ENCODE measurements around the gene PDK4. TPM values are rescaled to one million over a fixed set of nuclear protein-coding genes. Genes with fewer than 3 reads are reported as not detected.

The PDK4 gene
- total and polyA plus RNA-seq, 2 of the 13 experiments (the other 11 are each of a cell fraction or from before 2014, with no cell fraction given) = 0.04 TPM; not detected in 1

GRCh38 chr7:95642173-95642572, 45.9 kb upstream of the PDK4 start:
- no peak for TF ChIP-seq ZNF296 (CRISPR knock-in tag; conservative IDR thresholded peaks at IDR 0.05)
- no peak for TF ChIP-seq ZNF501 (CRISPR knock-in tag; IDR thresholded peaks at IDR 0.05)
- TF ChIP-seq ZNF513 (CRISPR knock-in tag; conservative IDR thresholded peaks at IDR 0.05) = no peak
- TF ChIP-seq DRAP1 (CRISPR knock-in tag; IDR thresholded peaks at IDR 0.05) = no peak
- no peak for TF ChIP-seq RBM39 (IDR thresholded peaks at IDR 0.05; ENCODE audit: low read depth, low read length, poor library complexity, severe bottlenecking)
- no peak for TF ChIP-seq CENPBD1 (CRISPR knock-in tag; IDR thresholded peaks at IDR 0.05; ENCODE audit: borderline replicate concordance, low read depth)
- no peak for TF ChIP-seq RFXAP (CRISPR knock-in tag; IDR thresholded peaks at IDR 0.05; ENCODE audit: borderline replicate concordance)
- TF ChIP-seq ZNF639 (CRISPR knock-in tag; conservative IDR thresholded peaks at IDR 0.05) = no peak
- no peak for TF ChIP-seq PCBP1 (IDR thresholded peaks at IDR 0.05; ENCODE audit: borderline replicate concordance, low read depth, low read length)
- no peak for TF ChIP-seq PITX1 (CRISPR knock-in tag; IDR thresholded peaks at IDR 0.05)
- TF ChIP-seq ZNF557 (CRISPR knock-in tag; IDR thresholded peaks at IDR 0.05) = no peak
- TF ChIP-seq MAFK (conservative IDR thresholded peaks at IDR 0.05 in 1 of 2, IDR thresholded peaks at IDR 0.05 in 1 of 2; ENCODE audit: low read length in 2 of 2) = no peak
- TF ChIP-seq ZNF652 (CRISPR knock-in tag; IDR thresholded peaks at IDR 0.05; ENCODE audit: borderline replicate concordance, low read depth) = no peak
- no peak for TF ChIP-seq MTERF4 (CRISPR knock-in tag; IDR thresholded peaks at IDR 0.05)
- no peak for TF ChIP-seq ZNF674 (CRISPR knock-in tag; IDR thresholded peaks at IDR 0.05; ENCODE audit: low read depth)
- TF ChIP-seq SMC3 (IDR thresholded peaks at IDR 0.05; ENCODE audit: low read length) = no peak
- TF ChIP-seq ZNF12 (CRISPR knock-in tag; IDR thresholded peaks at IDR 0.05) = no peak
- TF ChIP-seq CEBPZ (IDR thresholded peaks at IDR 0.05; ENCODE audit: low read length) = no peak
- Histone ChIP-seq H3K9ac (ENCODE audit: insufficient read depth, low read depth, low read length) (no peak overlapping the region), H3K4me1 (ENCODE audit: insufficient read depth, low read length) (no peaks in the 10 kb centered on the region), H3K27me3 (ENCODE audit: control insufficient read depth in 1 of 2, insufficient read depth in 2 of 2, low read length in 2 of 2) (peaks cover 0 to 4% of the 10 kb centered on the region in 2 experiments; a peak in 1 of 5 replicates), H2AFZ (ENCODE audit: low read length) (no peak overlapping the region), H3K9me3 (ENCODE audit: low read length) (no peaks in the 10 kb centered on the region), H3K36me3 (replicated peaks in 1 of 2; ENCODE audit: control insufficient read depth in 1 of 2, insufficient read depth in 2 of 2, low read length in 2 of 2) (no peaks in the 10 kb centered on the region), H3K4me3 (replicated peaks in 1 of 3; ENCODE audit: insufficient read depth in 1 of 3, low read depth in 2 of 3, low read length in 3 of 3) (no peak overlapping the region), H3K79me2 (ENCODE audit: insufficient read depth, low read length) (no peaks in the 10 kb centered on the region), H3K27ac (ENCODE audit: extremely low read length, insufficient read depth, low read length) (no peak overlapping the region), H4K20me1 (ENCODE audit: insufficient read depth, low read length) (no peaks in the 10 kb centered on the region), H3K4me2 (ENCODE audit: low read depth, low read length) (no peak overlapping the region)
- ChIA-PET POLR2A (no interaction called here), CTCF (ENCODE audit: low intra/inter-chr PET ratio, low total read pairs) (no interaction called here)
- ATAC-seq (no peak), DNase-seq (ENCODE audit: low spot score) (no peak), FAIRE-seq (no peak)
- BruUV-seq (replicated peaks) = no TSS peak
- in situ Hi-C loops (cut with HindIII; ENCODE audit: extremely low pct_ligation_motif_present, low pct_unique_long_range_greater_than_20kb) (no loop called here), intact Hi-C loops (cut with micrococcal nuclease; ENCODE audit: unreplicated experiment) (no loop called here)
- 13% methylated on average over 5 of the region's 5 CpGs for WGBS (ENCODE audit: low lambda C conversion rate)
